Jurkat, Clone E6-1 (cell line): Measurements from ENCODE around the gene ZNF785.
"Not testable (repeated sequence)": the region's sequence is repeated elsewhere in the genome, so short reads cannot be mapped to it uniquely, and the experiment has no call there.

Source experiments
- DNase-seq: peaks from one replicate; pipeline ENCODE4 v3.0.0-alpha.2; 2011; ENCODE audit warnings: low read depth, low spot score
- H3K4me3 ChIP-seq: 2 replicates; pipeline ENCODE4 v1.5.1; 2011; ENCODE audit warnings: mild to moderate bottlenecking, low read length, control low read depth, moderate library complexity

ZNF785 gene

GRCh38 chr16:30551781-30552180, 33.7 kb downstream of the ZNF785 start:
- peak; percentile 90 for DNase-seq
- no peak overlapping the region for H3K4me3 ChIP-seq

GRCh38 chr16:30548416-30549253, 36.9 kb downstream of the ZNF785 start:
- no peak overlapping the region for H3K4me3 ChIP-seq
- DNase-seq = no peak

- no peak overlapping the region for H3K4me3 ChIP-seq
- no peak for DNase-seq
These were observed 39.4 kb downstream of the ZNF785 start for GRCh38 chr16:30546115-30546514.

GRCh38 chr16:30543067-30543466, 42.4 kb downstream of the ZNF785 start:
- no peak for DNase-seq
- H3K4me3 ChIP-seq = no peak overlapping the region

GRCh38 chr16:30541502-30542329, 43.8 kb downstream of the ZNF785 start:
- DNase-seq = no peak
- no peak overlapping the region for H3K4me3 ChIP-seq

- H3K4me3 ChIP-seq, DNase-seq: not testable (repeated sequence)
These were observed 44.5 kb downstream of the ZNF785 start for GRCh38 chr16:30540916-30541464.

- not testable (repeated sequence) for DNase-seq
These were observed 45.4 kb downstream of the ZNF785 start for GRCh38 chr16:30539986-30540526.

GRCh38 chr16:30539000-30539964, 46.2 kb downstream of the ZNF785 start:
- no peak overlapping the region for H3K4me3 ChIP-seq
- no peak for DNase-seq

More at GRCh38 chr16:30539986-30540526, 45.4 kb downstream of the ZNF785 start:
- H3K4me3 ChIP-seq = not testable (repeated sequence)

- not testable (repeated sequence) for DNase-seq
- H3K4me3 ChIP-seq = peak overlapping the region; percentile 67
These were observed 49.0 kb downstream of the ZNF785 start for GRCh38 chr16:30536391-30537024.

GRCh38 chr16:30535777-30536190, 49.7 kb downstream of the ZNF785 start:
- peak overlapping the region; percentile 67 for H3K4me3 ChIP-seq
- DNase-seq = peak; percentile 63

- peak overlapping the region; percentile 67 for H3K4me3 ChIP-seq
- DNase-seq = peak; percentile 58
These were observed 50.3 kb downstream of the ZNF785 start for GRCh38 chr16:30535106-30535776.

- peak within 1 kb of the TSS; percentile 67 for H3K4me3 ChIP-seq
- peak; percentile 91 for DNase-seq
These were observed 51.0 kb downstream of the ZNF785 start, which contains the start of gene ZNF747 for GRCh38 chr16:30534368-30535105. Gene ZNF747, minus strand, starts transcription at chr16:30534858. Its CDS starts 179 bp downstream, at chr16:30534679.

- no peak for DNase-seq
These were observed 51.6 kb downstream of the ZNF785 start for GRCh38 chr16:30533748-30534367.

GRCh38 chr16:30533146-30533522, 52.4 kb downstream of the ZNF785 start:
- H3K4me3 ChIP-seq = peak overlapping the region; percentile 67
- no peak for DNase-seq

More at GRCh38 chr16:30533748-30534367, 51.6 kb downstream of the ZNF785 start:
- peak overlapping the region; percentile 67 for H3K4me3 ChIP-seq

- no peak overlapping the region for H3K4me3 ChIP-seq
- no peak for DNase-seq
These were observed 53.0 kb downstream of the ZNF785 start for GRCh38 chr16:30532285-30533145.
